ENCODE measurements around the gene ECM2. TPM values are rescaled to one million over a fixed set of nuclear protein-coding genes. Genes with fewer than 3 reads are reported as not detected.

ECM2 gene
- polyA plus RNA-seq, 1 of the 3 experiments (the other 2 are of a cell fraction) = 0.20 TPM

GRCh38 chr9:92468206-92468605 is 67.6 kb downstream of the ECM2 start:
- H3K27ac ChIP-seq (ENCODE audit: low read depth in 2 of 2, low read length in 1 of 2) = no peak overlapping the region
- POLR2A ChIA-PET = no interaction called here
- H3K9ac ChIP-seq = no peak overlapping the region
- DNase-seq = no peak
- H3K9me2 ChIP-seq = no peaks in the 10 kb centered on the region
- H3K4me2 ChIP-seq = 0 out of 2 replicates have a peak overlapping the region, but pooled peaks have one; percentile 5
- 100% methylated on average over 2 of the region's 2 CpGs for WGBS (ENCODE audit: low lambda C conversion rate)
- no peaks in the 10 kb centered on the region for H3K36me3 ChIP-seq (replicated peaks in 1 of 2; ENCODE audit: control insufficient read depth in 1 of 2, insufficient read depth in 2 of 2, low read length in 1 of 2)
- H3K9me3 ChIP-seq = no peaks in the 10 kb centered on the region
- H3K27me3 ChIP-seq (ENCODE audit: insufficient read depth) = no peaks in the 10 kb centered on the region
- H3K79me2 ChIP-seq (ENCODE audit: insufficient read depth) = no peaks in the 10 kb centered on the region
- CTCF ChIA-PET = interaction anchor here (1.2 to 1.5 kb wide), 2 partner anchors 18 to 140 kb away, joined by 4 read pairs; no protein-coding TSS in a partner anchor
- no peak overlapping the region for H3K4me3 ChIP-seq (ENCODE audit: low read depth in 2 of 2, low read length in 1 of 2)
- no peaks in the 10 kb centered on the region for H3F3A ChIP-seq (replicated peaks; ENCODE audit: insufficient read depth)
- TF ChIP-seq TCF12 (IDR thresholded peaks at IDR 0.05) (peak; percentile 32; the same call in 1 of the 2 replicates), NFIC (IDR thresholded peaks at IDR 0.05; ENCODE audit: borderline replicate concordance) (no peak), FOSL2 (IDR thresholded peaks at IDR 0.05; ENCODE audit: borderline replicate concordance, low read depth) (peak; percentile 14; the same call in 1 of the 2 replicates)
- H2AFZ ChIP-seq (ENCODE audit: low read depth) = no peak overlapping the region
- peaks cover 10 to 18% of the 10 kb centered on the region in 2 experiments; a peak in 2 of 4 replicates for H3K4me1 ChIP-seq (ENCODE audit: control insufficient read depth in 1 of 2, insufficient read depth in 2 of 2, low read depth in 1 of 2, low read length in 1 of 2)
- no peaks in the 10 kb centered on the region for H4K20me1 ChIP-seq (ENCODE audit: insufficient read depth)

- Histone ChIP-seq H3K79me2 (ENCODE audit: insufficient read depth) (no peaks in the 10 kb centered on the region), H3K27me3 (ENCODE audit: insufficient read depth) (no peaks in the 10 kb centered on the region), H3K9ac (no peak overlapping the region), H3K4me3 (ENCODE audit: low read depth in 2 of 2, low read length in 1 of 2) (no peak overlapping the region), H3F3A (replicated peaks; ENCODE audit: insufficient read depth) (no peaks in the 10 kb centered on the region), H4K20me1 (ENCODE audit: insufficient read depth) (no peaks in the 10 kb centered on the region), H3K27ac (ENCODE audit: low read depth in 2 of 2, low read length in 1 of 2) (no peak overlapping the region), H2AFZ (ENCODE audit: low read depth) (no peak overlapping the region), H3K4me2 (no peak overlapping the region), H3K4me1 (ENCODE audit: control insufficient read depth in 1 of 2, insufficient read depth in 2 of 2, low read depth in 1 of 2, low read length in 1 of 2) (peaks cover 10 to 22% of the 10 kb centered on the region in 2 experiments; a peak in 3 of 4 replicates), H3K36me3 (replicated peaks in 1 of 2; ENCODE audit: control insufficient read depth in 1 of 2, insufficient read depth in 2 of 2, low read length in 1 of 2) (no peaks in the 10 kb centered on the region), H3K9me3 (no peaks in the 10 kb centered on the region), H3K9me2 (no peaks in the 10 kb centered on the region)
- TF ChIP-seq GABPA (IDR thresholded peaks at IDR 0.05; ENCODE audit: low read depth) (no peak), RCOR1 (IDR thresholded peaks at IDR 0.05; ENCODE audit: low read length) (no peak), FOSL2 (IDR thresholded peaks at IDR 0.05; ENCODE audit: borderline replicate concordance, low read depth) (no peak), MAX (IDR thresholded peaks at IDR 0.05; ENCODE audit: low read depth) (no peak), FOXJ3 (CRISPR knock-in tag; IDR thresholded peaks at IDR 0.05) (no peak), TAF1 (IDR thresholded peaks at IDR 0.05; ENCODE audit: borderline replicate concordance, low read depth, low read length) (no peak), NRF1 (IDR thresholded peaks at IDR 0.05; ENCODE audit: low read depth, low read length) (no peak), FOXM1 (IDR thresholded peaks at IDR 0.05; ENCODE audit: low read depth) (no peak), USF1 (IDR thresholded peaks at IDR 0.05; ENCODE audit: borderline replicate concordance, low read depth) (no peak), EP300 (IDR thresholded peaks at IDR 0.05; ENCODE audit: borderline replicate concordance in 1 of 2, low read depth in 1 of 2, low read length in 1 of 2) (no peak), MEF2A (IDR thresholded peaks at IDR 0.05; ENCODE audit: borderline replicate concordance, low read depth) (no peak), MXI1 (IDR thresholded peaks at IDR 0.05; ENCODE audit: low read depth, low read length) (no peak), SMC3 (IDR thresholded peaks at IDR 0.05; ENCODE audit: low read depth, low read length) (no peak), TEAD4 (IDR thresholded peaks at IDR 0.05; ENCODE audit: borderline replicate concordance, insufficient read depth) (no peak), CTCF (IDR thresholded peaks at IDR 0.05) (no peak), USF2 (IDR thresholded peaks at IDR 0.05; ENCODE audit: borderline replicate concordance, low read depth, low read length) (no peak), TCF12 (IDR thresholded peaks at IDR 0.05) (no peak), NFIC (IDR thresholded peaks at IDR 0.05; ENCODE audit: borderline replicate concordance) (no peak), ELF1 (IDR thresholded peaks at IDR 0.05) (no peak)
- POLR2A ChIA-PET = no interaction called here
- DNase-seq = no peak
- CTCF ChIA-PET = interaction anchor here (1.2 to 1.4 kb wide), 2 partner anchors 16 to 18 kb away, joined by 4 to 5 read pairs; no protein-coding TSS in a partner anchor
- WGBS (ENCODE audit: low lambda C conversion rate) = 92% methylated on average over 2 of the region's 2 CpGs
Measured at GRCh38 chr9:92467511-92467910, 68.3 kb downstream of the ECM2 start.

Data from SK-N-SH (cell line).